DOHH2 (cell line): ENCODE data around the gene CNGA1.

Experiments used
- H3F3A ChIP-seq: fragments of 200-600 bp; sonication (generic), shearing (Covaris generic); 2 replicates; pipeline ENCODE4 v1.6.0; 2016; ENCODE audit warnings: antibody characterized with exemption, mild to moderate bottlenecking; ENCODE audit not compliant: control insufficient read depth, insufficient read depth
- H3K27ac ChIP-seq: fragments of 200-600 bp; sonication (generic); 2 replicates; pipeline ENCODE4 v1.5.1; 2014; ENCODE audit warnings: low read depth, mild to moderate bottlenecking, low read length, moderate library complexity
- H3K27me3 ChIP-seq: fragments of 200-600 bp; sonication (generic); 2 replicates; pipeline ENCODE4 v1.6.1; 2014; ENCODE audit warnings: mild to moderate bottlenecking, low read length, mixed read lengths; ENCODE audit not compliant: control insufficient read depth
- H3K36me3 ChIP-seq: fragments of 200-600 bp; sonication (generic); 2 replicates; pipeline ENCODE4 v1.6.1; 2014; ENCODE audit warnings: mild to moderate bottlenecking, low read length, moderate library complexity, mixed read lengths; ENCODE audit not compliant: control insufficient read depth
- H3K4me1 ChIP-seq: fragments of 200-600 bp; sonication (generic); 2 replicates; pipeline ENCODE4 v1.6.1; 2014; ENCODE audit warnings: mild to moderate bottlenecking, low read length, mixed read lengths; ENCODE audit not compliant: control insufficient read depth
- H3K4me2 ChIP-seq: fragments of 200-600 bp; sonication (generic); 2 replicates; pipeline ENCODE4 v1.6.0; 2014; ENCODE audit warnings: mild to moderate bottlenecking, low read length, moderate library complexity
- H3K4me3 ChIP-seq: fragments of 200-600 bp; sonication (generic); 2 replicates; pipeline ENCODE4 v1.5.1; 2014; ENCODE audit warnings: mild to moderate bottlenecking, low read length, mixed read lengths
- H3K79me2 ChIP-seq: fragments of 200-600 bp; sonication (generic); 2 replicates; pipeline ENCODE4 v1.6.1; 2014; ENCODE audit warnings: mild to moderate bottlenecking, low read length, mixed read lengths; ENCODE audit not compliant: control insufficient read depth
- H3K9me2 ChIP-seq: fragments of 200-600 bp; sonication (generic); replicated peaks from 2 replicates; pipeline ENCODE4 v1.6.1; 2014; ENCODE audit warnings: mild to moderate bottlenecking, low read length, mixed read lengths; ENCODE audit not compliant: control insufficient read depth
- H3K9me3 ChIP-seq: fragments of 200-600 bp; sonication (generic); 2 replicates; pipeline ENCODE4 v1.6.1; 2014; ENCODE audit warnings: antibody characterized with exemption, low read length, mixed read lengths; ENCODE audit not compliant: control insufficient read depth, insufficient read depth
- H4K20me1 ChIP-seq: fragments of 200-600 bp; sonication (generic); 2 replicates; pipeline ENCODE4 v1.6.0; 2014; ENCODE audit warnings: low read depth, mild to moderate bottlenecking, antibody characterized with exemption, low read length, moderate library complexity; ENCODE audit not compliant: control insufficient read depth, insufficient read depth
- EZH2phosphoT487 ChIP-seq: fragments of 200-600 bp; sonication (generic); IDR thresholded peaks from 2 replicates; pipeline ENCODE4 v1.6.1; 2017; ENCODE audit warnings: borderline replicate concordance, mild to moderate bottlenecking, antibody characterized with exemption, low read length, moderate library complexity, mixed read lengths
- TF ChIP-seq, protein P1 (sequence below): fragments of 200-600 bp; sonication (generic); IDR thresholded peaks from one replicate; pipeline ENCODE4 v1.5.1; 2014; ENCODE audit warnings: antibody characterized with exemption, mild to moderate bottlenecking, low read depth, low read length; ENCODE audit not compliant: poor library complexity, severe bottlenecking

CNGA1 gene

DNA sequence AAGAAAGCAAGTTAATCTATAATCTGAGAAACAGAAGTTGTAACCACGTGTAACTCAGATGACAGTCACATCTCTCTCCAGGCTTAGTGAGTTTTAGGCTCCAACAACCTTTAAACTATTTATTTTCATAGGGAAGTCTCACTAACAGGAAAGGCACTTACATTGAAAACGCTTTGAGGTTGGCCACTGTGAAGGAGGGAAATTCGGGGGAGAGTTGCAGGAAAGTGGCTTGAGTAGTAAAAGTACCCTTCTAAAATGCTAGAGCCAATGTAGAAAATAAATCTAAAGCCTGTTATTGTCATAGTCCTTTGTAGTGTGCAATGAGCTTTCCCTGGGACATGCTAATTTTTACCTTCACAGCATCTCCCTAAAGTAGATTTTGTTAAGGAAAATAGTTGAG, 101.1 kb downstream of the CNGA1 start:
- peaks cover 39% of the 10 kb centered on the region for H3K79me2 ChIP-seq
- H3K36me3 ChIP-seq: peaks cover 23% of the 10 kb centered on the region
- H3K27ac ChIP-seq: peak overlapping the region; percentile 51; the same call in 1 of the 2 replicates
- H3K4me1 ChIP-seq: peaks cover 42% of the 10 kb centered on the region
- H3K4me2 ChIP-seq: peak overlapping the region; percentile 90
- no peaks in the 10 kb centered on the region for H3K9me3 ChIP-seq
- H3K27me3 ChIP-seq: no peaks in the 10 kb centered on the region
- H3K9me2 ChIP-seq: no peaks in the 10 kb centered on the region
- peaks cover 7% of the 10 kb centered on the region for H3F3A ChIP-seq
- TF ChIP-seq EZH2phosphoT487: no peak
- TF ChIP-seq, protein P1, sequence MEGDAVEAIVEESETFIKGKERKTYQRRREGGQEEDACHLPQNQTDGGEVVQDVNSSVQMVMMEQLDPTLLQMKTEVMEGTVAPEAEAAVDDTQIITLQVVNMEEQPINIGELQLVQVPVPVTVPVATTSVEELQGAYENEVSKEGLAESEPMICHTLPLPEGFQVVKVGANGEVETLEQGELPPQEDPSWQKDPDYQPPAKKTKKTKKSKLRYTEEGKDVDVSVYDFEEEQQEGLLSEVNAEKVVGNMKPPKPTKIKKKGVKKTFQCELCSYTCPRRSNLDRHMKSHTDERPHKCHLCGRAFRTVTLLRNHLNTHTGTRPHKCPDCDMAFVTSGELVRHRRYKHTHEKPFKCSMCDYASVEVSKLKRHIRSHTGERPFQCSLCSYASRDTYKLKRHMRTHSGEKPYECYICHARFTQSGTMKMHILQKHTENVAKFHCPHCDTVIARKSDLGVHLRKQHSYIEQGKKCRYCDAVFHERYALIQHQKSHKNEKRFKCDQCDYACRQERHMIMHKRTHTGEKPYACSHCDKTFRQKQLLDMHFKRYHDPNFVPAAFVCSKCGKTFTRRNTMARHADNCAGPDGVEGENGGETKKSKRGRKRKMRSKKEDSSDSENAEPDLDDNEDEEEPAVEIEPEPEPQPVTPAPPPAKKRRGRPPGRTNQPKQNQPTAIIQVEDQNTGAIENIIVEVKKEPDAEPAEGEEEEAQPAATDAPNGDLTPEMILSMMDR: no peak
- H4K20me1 ChIP-seq: no peaks in the 10 kb centered on the region
- peak overlapping the region; percentile 82 for H3K4me3 ChIP-seq

DNA sequence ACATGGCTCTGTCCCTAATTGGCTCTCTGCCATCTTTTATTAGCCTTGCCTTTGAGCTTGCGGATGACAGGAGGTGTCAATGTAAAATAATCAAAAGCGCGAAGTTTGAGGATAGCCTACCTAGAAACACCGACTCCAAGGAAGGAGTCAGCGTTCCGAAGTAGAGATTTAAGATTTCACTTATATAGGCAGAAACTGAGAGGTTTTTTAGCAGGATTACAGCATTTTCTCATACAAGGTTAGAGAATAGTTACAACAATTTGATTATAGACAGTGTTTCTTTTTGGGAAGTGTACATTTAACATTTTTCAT, 101.6 kb downstream of the CNGA1 start:
- Histone ChIP-seq H3K4me3 (peak overlapping the region; percentile 82), H3F3A (peaks cover 7% of the 10 kb centered on the region), H3K27me3 (no peaks in the 10 kb centered on the region), H3K9me2 (no peaks in the 10 kb centered on the region), H3K9me3 (no peaks in the 10 kb centered on the region), H3K27ac (peak overlapping the region; percentile 51), H4K20me1 (no peaks in the 10 kb centered on the region), H3K4me2 (peak overlapping the region; percentile 90), H3K36me3 (peaks cover 28% of the 10 kb centered on the region), H3K79me2 (peaks cover 44% of the 10 kb centered on the region), H3K4me1 (peaks cover 42% of the 10 kb centered on the region)
- TF ChIP-seq, protein P1: no peak
- TF ChIP-seq EZH2phosphoT487: no peak

DNA sequence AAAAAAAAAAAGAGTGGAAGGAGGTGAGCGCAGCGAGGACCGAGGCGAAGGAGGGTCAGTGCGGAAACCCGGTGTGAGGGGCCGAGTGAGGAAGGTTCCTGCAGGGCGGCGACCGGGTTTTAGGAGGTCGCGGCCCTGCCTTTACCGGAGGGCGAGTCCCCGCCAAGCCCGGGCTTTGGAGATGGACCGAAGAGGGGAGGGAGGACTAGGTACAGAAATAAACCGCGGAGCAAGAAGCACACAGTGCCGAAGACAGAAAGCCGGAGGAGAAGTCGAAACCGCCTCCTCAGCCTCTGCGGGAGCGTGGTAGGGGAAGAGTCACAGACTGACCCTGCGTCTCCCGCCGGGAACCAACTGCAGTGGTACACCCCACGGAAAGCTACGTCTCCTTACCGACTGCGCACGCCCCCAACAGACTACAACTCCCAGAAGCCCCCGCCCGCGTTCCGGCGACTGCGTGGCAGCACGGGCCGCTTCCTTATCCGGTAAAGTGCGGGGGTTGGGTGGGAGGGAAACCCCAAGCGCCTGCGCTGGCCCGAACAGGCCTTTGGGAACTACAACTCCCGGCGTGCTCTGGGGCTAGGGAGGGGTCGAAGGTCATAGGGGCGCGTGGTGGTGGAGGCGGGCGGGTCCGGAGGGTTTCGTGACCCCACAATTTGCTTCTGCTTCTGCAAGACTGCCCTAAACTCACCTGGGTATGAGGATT, 102.1 kb downstream of the CNGA1 start, which contains the start of gene NFXL1:
Gene NFXL1, minus strand, starts transcription at position 364 of the 706 bp plus-strand sequence. CDS start 380 bp downstream, outside the sequence.
- no peak for TF ChIP-seq EZH2phosphoT487
- TF ChIP-seq, protein P1: no peak
- Histone ChIP-seq H4K20me1 (no peaks in the 10 kb centered on the region), H3K27me3 (no peaks in the 10 kb centered on the region), H3K4me2 (peak within 1 kb of the TSS; percentile 90), H3K4me1 (peaks cover 42% of the 10 kb centered on the region), H3K36me3 (peaks cover 28% of the 10 kb centered on the region), H3K9me3 (no peaks in the 10 kb centered on the region), H3K27ac (peak within 1 kb of the TSS; percentile 51), H3K4me3 (peak within 1 kb of the TSS; percentile 82), H3F3A (peaks cover 7% of the 10 kb centered on the region), H3K9me2 (no peaks in the 10 kb centered on the region), H3K79me2 (peaks cover 44% of the 10 kb centered on the region)
